ENCODE results near the gene ARRB1. TPM values are rescaled to one million over a fixed set of nuclear protein-coding genes. Genes with fewer than 3 reads are reported as not detected.

Gene ARRB1
- total and polyA plus RNA-seq, 10 of the 15 experiments (the other 5 are each of a cell fraction or from before 2014, with no cell fraction given): 0.39 to 12.9 (median 1.7) TPM

- no peak for TF ChIP-seq EGR1 (IDR thresholded peaks at IDR 0.05; ENCODE audit: borderline replicate concordance in 1 of 2, low read depth in 2 of 2, low read length in 2 of 2)
- no peak for TF ChIP-seq SIN3A (IDR thresholded peaks at IDR 0.05; ENCODE audit: low read depth, low read length)
- TF ChIP-seq RAD51 (IDR thresholded peaks at IDR 0.05): no peak
- no peak for TF ChIP-seq TARDBP (IDR thresholded peaks at IDR 0.05; ENCODE audit: borderline replicate concordance)
- TF ChIP-seq NFYA (IDR thresholded peaks at IDR 0.05; ENCODE audit: borderline replicate concordance, low read depth, low read length): no peak
- TF ChIP-seq BCL11A (IDR thresholded peaks at IDR 0.05; ENCODE audit: low read depth, low read length): no peak
These were observed 73.3 kb downstream of the ARRB1 start (continued) for GRCh38 chr11:75277991-75278790.

GRCh38 chr11:75277211-75277805 lies 74.2 kb downstream of the ARRB1 start:
- POLR2A ChIA-PET: no interaction called here
- no peaks in the 10 kb centered on the region for H3K9me3 ChIP-seq (replicated peaks; ENCODE audit: control insufficient read depth, insufficient read depth, low read length)
- no peaks in the 10 kb centered on the region for H4K20me1 ChIP-seq (ENCODE audit: control insufficient read depth, insufficient read depth)
- no peak overlapping the region for H3K27ac ChIP-seq (ENCODE audit: control insufficient read depth, insufficient read depth)
- H3K9ac ChIP-seq (ENCODE audit: control insufficient read depth, insufficient read depth, low read length): no peak overlapping the region
- no peaks in the 10 kb centered on the region for H3K4me1 ChIP-seq (ENCODE audit: control insufficient read depth, insufficient read depth, low read length)
- in situ Hi-C loops (cut with MboI) (loop anchor here (5.0 kb wide), 1 partner anchor 105 kb away; no protein-coding TSS in a partner anchor), intact Hi-C loops (cut with micrococcal nuclease; ENCODE audit: unreplicated experiment) (no loop called here)
- no peak overlapping the region for H3K4me2 ChIP-seq (ENCODE audit: control insufficient read depth, insufficient read depth)
- H2AFZ ChIP-seq (ENCODE audit: control insufficient read depth, low read depth, low read length): no peak overlapping the region
- BruUV-seq (replicated peaks): no TSS peak
- FAIRE-seq (no peak), ATAC-seq (no peak), DNase-seq (ENCODE audit: low read depth, low spot score) (no peak)
- peaks cover 0 to 2% of the 10 kb centered on the region in 2 experiments; a peak in 2 of 4 replicates for H3K36me3 ChIP-seq (ENCODE audit: control insufficient read depth in 2 of 2, insufficient read depth in 2 of 2, low read length in 1 of 2)
- no peaks in the 10 kb centered on the region; a peak in 1 of 4 replicates for H3K27me3 ChIP-seq (replicated peaks in 1 of 2; ENCODE audit: control insufficient read depth in 2 of 2, insufficient read depth in 2 of 2, low read length in 1 of 2)
- H3K79me2 ChIP-seq (ENCODE audit: control insufficient read depth, insufficient read depth, low read length): no peaks in the 10 kb centered on the region
- SMC1A ChIA-PET (ENCODE audit: uncharacterized antibody, unreplicated experiment): interaction anchor here (0.8 to 4.2 kb wide), 4 partner anchors 53 to 111 kb away, joined by 3 to 17 read pairs (median 6); no protein-coding TSS in a partner anchor
- H3K4me3 ChIP-seq: no peak overlapping the region
- RAD21 ChIA-PET (ENCODE audit: unreplicated experiment): interaction anchor here (6.9 kb wide), 1 partner anchor 108 kb away, joined by 118 read pairs; no protein-coding TSS in a partner anchor
- 57% methylated on average over 11 of the region's 11 CpGs for WGBS (ENCODE audit: insufficient coverage, insufficient replicate concordance, low lambda C conversion rate, missing lambda C conversion rate)
- CTCF ChIA-PET: interaction anchor here (0.6 to 16.9 kb wide), 3 partner anchors 107 to 182 kb away, joined by 3 to 406 read pairs (median 3); no protein-coding TSS in a partner anchor
- TF ChIP-seq MTA3 (IDR thresholded peaks at IDR 0.05; ENCODE audit: borderline replicate concordance, low read length) (no peak), BCL3 (IDR thresholded peaks at IDR 0.05; ENCODE audit: borderline replicate concordance, insufficient read depth, low read depth, low read length, poor library complexity, severe bottlenecking) (no peak), CTCF (IDR thresholded peaks at IDR 0.05 in 2 of 3, conservative IDR thresholded peaks at IDR 0.05 in 1 of 3; ENCODE audit: control insufficient read depth in 2 of 3, extremely low read depth in 1 of 3, insufficient read depth in 1 of 3, low read depth in 3 of 3, low read length in 3 of 3) (no peak), YBX1 (IDR thresholded peaks at IDR 0.05) (no peak), NR2F1 (conservative IDR thresholded peaks at IDR 0.05) (no peak), ZNF217 (IDR thresholded peaks at IDR 0.05) (no peak), CEBPZ (IDR thresholded peaks at IDR 0.05; ENCODE audit: low read depth, low read length) (no peak), FOXM1 (IDR thresholded peaks at IDR 0.05; ENCODE audit: low read depth, low read length) (no peak), FOXK2 (IDR thresholded peaks at IDR 0.05) (no peak)

Measured in GM12878 (cell line).